HG03108 (cell line): ENCODE measurements around the gene CRYBB2.
"Not testable (repeated sequence)": the region's sequence is repeated elsewhere in the genome, so short reads cannot be mapped to it uniquely, and the experiment has no call there.

Experiments
- ATAC-seq: cut with Tn5 transposase; IDR thresholded peaks from one replicate; pipeline ENCODE4 v1.9.1; 2021; ENCODE audit warnings: moderate library complexity; ENCODE audit not compliant: unreplicated experiment

The CRYBB2 gene, protein sequence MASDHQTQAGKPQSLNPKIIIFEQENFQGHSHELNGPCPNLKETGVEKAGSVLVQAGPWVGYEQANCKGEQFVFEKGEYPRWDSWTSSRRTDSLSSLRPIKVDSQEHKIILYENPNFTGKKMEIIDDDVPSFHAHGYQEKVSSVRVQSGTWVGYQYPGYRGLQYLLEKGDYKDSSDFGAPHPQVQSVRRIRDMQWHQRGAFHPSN

DNA sequence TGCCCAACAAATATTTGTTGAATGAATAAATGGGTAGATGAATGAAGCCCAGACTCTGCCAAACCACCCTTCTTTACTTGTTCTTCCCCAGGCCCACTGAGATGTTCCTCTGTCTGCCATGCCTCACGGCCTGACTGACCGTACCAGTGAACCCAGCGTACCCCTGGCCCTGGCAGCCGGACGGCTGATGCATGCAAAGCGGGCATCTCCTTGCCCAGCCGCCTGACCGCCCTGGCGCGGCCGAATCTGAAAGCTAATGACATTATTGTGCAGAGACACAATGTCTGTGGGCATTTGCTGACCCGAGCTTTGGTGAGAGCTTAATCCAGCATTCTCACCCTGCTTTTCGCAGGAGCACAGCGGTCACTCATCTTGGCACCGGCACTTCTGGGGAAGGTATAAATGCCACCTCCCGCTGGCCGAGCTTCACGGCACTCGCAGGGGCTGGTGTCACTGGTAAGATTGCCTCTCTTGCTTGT is at the start of gene CRYBB2:
CRYBB2 (plus strand) TSS at position 429 of the 479 bp plus-strand sequence. CDS start 1,791 bp downstream, outside the sequence.
- no peak for ATAC-seq

DNA sequence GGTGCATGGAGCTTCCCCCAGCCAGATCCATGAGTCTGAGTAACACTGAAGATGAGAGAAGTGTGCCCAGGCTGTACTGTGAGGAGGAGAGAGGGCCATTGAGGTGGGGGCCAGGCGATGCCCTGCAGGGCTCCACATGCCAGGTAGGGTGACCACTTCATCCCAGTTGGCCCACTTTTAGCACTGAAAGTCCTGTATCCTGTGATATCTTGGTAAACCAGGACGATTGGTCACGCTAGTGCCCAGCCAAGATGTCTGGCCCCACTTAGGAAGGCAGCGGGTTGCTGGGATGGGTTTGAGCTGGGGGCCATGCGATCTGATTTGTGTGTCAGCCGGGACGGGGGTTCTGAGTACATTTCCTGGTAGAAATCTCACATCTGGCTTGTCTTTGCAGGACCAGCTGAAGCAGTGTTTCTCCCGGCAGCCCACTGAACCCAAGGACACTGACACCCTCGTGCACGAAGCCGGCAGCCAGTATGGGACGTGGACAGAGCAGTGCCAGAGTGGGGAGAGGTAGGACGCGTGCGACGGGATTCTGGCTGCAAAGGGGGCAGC is 48.9 kb upstream of the CRYBB2 start:
- no peak for ATAC-seq

DNA sequence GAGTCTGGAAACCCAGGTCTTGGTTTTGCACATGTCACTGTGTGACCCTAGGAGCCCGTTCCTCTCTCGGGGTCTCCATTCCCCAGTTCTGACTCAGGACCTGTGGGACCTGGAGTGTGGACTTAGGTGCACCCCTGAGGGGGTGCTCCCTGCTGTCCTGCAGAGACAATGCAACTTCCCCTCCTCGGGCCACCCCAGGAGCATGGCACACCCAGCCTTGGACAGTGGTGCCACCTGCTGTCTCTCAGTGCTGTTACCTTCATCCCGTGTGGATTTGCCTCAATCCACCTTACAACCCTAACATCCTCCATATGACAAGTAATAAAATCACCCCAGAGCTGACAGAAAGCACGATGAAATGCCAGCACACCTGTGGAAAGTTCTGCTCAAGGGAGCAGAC is 47.3 kb upstream of the CRYBB2 start:
- ATAC-seq: no peak

DNA sequence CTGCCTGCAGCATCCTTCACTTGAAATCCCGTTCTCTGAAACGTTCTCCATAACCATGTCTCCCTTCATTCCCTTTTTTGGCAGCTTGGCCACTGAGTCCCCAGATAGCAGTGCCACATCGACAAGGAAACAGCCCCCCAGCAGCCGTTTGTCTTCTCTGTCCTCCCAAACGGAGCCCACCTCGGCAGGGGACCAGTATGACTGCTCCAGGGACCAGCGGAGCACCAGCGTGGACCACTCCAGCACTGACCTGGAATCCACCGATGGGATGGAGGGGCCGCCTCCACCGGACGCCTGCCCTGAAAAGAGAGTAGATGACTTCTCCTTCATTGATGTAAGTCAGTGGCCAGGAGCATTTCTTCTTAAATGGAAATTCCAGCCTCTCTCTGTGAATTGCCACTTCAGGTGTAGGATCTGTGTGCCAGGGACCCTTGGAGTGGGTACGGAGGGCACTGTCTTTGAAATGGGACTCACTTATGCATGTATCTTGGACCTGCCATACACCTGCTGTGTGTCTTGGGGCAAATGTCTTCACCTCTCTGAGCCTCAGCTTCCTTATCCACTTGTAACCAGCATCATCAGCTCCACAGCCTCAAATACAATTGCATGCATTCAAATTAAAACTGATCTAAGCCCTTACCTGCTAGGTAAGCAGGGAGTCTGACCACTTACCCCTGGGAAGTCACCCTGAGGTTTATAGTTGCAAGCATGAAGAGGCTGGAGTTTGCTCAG is 45.1 kb upstream of the CRYBB2 start:
- no peak for ATAC-seq

DNA sequence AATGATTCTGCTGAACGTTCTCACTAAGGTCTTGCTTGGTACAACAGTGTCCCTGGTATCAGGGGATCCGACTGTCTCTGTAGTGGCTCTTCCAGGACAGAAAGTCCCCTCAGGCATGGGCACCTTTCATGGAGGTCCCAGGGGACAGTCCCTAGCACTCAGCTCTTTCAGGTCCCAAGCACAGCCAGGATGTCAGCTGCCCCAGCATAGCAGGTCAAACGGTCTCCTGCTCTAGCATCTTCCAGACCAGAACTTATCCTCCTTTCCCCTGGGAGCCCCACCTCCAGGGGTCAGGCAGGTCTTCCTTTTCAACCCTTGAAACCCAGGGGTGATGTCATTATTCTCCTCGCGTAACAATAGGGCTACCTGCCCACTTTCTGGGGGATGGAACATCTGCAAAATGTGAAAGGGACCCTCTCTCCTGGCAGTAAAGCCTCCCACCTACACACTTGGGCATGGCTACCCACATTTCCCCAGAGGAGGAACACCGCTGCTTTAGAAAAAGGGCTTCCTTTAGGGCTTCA is 44.5 kb upstream of the CRYBB2 start:
- ATAC-seq: no peak

DNA sequence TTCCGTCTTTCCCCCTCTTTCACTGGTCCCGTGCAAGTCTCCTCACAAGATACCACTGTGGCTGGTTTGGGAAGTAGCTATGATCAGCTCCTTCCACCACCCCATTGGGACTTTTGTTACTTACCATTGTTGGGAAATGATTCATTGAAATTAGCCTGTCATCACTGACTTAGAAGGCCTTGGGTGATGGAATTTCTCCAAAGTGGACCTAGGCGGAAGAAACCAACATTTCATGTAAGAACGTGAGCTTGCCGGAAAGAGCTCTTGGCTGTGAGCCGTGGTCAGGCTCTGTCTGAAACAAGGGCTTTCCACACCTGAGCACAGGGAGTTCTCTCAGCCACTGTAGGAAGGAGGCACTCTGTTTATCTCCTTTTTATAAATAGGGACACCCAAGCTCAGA is 43.3 kb upstream of the CRYBB2 start:
- no peak for ATAC-seq

DNA sequence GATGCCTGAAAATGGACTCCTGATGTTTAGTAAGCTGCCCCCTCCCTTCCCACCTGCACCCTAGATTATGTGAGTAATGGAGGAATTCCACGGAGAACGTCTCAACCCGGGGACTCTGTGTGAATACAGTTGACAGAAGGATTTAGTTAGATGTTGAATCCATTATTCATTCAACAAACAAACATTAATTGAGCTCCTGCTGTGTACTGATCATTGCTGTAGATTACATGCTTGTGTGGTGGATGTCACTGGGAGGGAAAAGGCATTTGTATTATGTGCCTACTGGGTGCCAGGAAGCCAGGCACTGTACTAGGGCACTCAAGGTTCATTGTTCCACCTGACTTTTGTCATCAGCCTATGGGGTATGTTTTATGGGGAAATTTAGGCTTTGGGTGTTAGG is 42.6 kb upstream of the CRYBB2 start:
- ATAC-seq: no peak

DNA sequence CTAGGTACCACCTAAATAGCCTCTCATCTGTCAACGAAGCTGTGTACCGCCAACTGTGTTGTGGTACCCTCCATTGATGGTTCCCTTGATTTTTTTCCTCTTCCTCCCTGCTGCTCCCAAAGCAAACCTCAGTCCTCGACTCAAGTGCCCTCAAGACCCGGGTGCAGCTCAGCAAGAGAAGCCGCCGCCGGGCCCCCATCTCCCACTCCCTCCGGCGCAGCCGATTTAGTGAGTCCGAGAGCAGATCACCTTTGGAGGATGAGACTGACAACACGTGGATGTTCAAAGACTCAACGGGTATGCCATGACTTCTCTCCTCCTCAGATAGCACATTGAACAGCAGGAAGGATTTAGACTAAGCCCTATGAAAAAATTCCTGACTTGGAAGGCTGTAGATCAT is 42.2 kb upstream of the CRYBB2 start:
- no peak for ATAC-seq

DNA sequence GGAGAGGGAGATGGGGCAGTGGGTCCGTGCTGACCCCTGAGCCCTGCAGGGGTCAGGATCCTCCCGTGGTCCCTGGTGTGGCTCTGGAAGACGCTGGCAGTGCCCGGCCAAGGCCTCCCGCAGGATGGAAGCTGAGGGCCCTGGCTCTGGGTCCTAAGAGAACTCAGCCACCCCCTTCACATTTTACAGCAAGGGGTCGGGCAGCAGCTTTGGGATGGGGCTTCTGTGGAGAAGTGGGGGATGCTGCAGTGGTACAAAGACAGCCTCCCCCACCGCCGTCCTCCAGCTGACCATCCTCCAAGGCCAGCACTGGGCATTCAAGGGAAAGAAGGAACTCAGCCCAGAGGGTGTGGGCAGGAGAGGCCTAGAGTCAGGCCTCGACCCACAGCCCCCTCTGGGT is 41.5 kb upstream of the CRYBB2 start:
- no peak for ATAC-seq

DNA sequence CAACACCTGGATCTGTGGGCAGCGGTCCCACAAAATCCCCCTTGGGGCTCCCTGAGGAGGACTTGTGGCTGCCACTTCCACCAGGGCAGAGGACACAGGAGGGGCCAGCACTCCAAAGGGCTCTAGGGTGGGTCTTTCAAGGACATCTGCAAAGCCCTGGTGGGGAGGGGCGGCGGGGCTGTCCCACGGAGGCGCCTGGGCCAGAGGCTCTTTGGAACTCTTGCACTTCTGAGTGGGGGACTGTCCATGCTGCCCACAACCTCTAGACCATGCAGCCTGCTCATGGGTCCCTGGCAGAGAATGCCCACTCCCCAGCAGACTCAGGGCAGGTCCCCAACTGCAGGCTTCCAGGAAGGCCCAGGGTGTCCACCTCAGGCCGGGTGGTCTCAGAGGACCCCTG is 41.1 kb upstream of the CRYBB2 start:
- not testable (repeated sequence) for ATAC-seq

DNA sequence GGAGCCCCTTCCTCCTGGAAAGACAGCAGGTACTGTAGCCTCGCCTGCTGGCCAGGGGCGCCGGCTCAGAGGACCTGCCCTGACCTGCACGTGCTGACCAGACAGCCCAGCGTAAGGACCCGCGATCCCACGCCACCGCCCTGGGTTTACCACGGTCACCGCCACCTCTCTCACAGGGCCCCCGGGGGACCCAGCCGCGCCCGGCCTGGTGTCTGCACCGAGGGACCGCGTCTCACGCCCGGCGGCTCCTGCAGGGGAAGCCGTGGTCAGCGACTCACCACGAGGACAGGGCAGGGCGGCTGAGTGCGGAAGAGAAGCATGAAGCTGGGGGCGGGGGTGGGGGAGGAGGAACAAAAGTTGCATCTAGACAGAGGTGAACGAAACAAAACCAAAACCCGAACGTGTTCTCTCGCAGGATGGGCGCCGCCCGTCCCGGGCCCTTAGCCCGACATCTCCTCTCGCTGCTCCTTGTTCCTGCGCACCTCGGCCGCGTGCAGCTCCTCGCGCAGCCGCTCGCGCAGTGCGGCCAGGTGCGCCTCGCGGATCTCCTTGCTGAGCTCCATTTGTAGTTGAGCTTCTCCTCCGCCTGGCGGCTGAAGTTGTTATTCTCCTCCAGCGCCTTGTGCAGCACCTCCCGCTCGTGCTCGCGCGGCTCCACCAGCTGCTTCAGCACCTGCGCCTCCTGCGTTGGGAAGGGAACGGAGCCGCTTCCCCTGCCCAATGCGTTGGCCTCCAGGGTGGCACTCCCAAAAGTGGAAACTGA is 40.4 kb upstream of the CRYBB2 start:
- not testable (repeated sequence) for ATAC-seq

DNA sequence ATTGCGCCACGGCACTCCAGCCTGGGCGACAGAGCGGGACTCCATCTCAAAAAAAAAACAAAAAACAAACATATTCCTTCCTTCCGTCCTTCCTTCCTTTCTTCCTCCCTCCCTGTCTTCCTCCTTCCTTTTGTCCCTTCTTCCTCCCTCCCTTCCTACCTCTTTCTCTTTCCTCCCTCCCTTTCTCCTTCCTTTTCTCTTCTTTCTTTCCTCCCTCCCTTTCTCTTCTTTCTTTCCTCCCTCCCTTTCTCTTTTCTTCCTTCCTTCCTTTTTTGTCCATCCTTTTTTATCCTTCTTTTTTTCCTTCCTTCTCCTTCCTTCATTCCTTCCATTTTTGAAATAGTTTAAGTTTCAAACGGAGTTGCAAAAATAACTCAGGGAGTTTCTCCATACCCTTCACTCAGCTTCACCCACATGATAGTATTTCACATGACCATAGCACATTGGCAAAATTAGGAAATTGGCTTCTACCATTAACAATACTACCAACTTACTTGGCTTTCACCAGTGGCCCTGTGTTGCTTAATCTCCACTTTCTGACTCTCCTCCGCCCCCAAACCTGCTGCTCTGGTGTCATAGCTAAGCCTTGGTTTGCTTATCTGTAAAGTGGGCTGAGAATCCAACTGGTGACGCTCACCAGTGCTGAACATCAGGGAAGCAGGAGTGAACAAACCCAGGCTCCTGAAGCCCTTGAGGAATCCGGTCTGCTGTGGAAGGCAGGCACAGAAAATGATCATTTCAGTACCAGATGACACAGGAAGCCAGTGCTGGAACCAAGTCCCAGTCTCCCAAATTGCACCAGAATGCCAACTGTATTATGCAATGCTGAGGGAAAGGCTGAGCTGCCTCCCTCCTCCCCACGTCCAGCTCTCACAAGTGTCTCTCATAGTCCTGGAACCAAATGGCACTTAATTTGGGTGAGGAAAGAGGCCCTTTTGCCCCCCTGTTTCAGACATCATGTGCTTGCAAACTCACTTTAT is 37.0 kb upstream of the CRYBB2 start:
- ATAC-seq: no peak

DNA sequence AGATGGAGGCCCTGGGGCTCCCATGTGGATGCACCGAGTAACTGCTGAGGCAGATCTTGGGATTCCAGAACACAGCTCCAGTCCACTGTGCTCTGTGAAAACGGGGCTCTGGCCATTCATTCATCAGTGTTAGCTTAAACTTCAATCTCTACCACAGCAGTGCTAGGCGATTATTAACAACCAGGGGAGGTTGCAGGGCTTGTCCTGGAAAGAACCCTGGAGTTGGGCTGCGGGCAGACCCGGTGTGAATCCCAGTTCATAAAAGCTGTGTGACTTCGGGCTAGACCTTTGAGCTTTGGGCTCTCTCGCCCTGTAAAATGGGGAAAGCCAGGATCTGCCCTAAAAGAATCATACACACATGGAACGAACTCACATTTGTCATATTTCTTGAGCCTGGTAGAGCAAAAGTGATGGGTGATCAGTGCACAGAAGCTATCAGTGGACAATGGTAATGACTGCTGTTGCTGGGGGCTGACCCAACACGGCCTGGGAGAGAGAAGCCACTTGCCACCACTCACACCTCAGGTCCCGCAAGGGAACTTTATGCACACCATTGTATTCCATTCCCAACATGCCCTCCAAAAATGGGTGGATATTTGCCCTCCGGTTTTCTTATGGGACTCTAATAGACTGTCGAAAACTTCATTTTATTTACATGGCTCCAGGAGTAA is 35.4 kb upstream of the CRYBB2 start:
- no peak for ATAC-seq

DNA sequence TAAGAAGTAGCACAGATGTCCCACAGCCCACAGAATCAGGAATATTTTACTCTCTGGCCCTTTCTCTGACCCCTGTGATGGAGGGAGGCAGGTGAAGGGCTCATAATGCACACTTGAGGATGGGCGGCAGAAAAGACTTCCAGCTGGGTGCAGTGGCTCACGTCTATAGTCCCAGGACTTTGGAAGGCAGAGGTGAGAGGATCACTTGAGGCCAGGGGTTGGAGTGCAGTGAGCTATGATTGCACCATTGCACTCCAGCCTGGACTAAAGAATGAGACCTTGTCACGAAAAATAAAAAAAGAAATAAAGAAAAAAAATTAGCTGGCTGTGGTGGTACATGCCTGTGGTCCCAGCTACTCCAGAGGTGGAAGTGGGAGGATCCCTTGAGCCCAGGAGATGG is 33.3 kb upstream of the CRYBB2 start:
- ATAC-seq: no peak

DNA sequence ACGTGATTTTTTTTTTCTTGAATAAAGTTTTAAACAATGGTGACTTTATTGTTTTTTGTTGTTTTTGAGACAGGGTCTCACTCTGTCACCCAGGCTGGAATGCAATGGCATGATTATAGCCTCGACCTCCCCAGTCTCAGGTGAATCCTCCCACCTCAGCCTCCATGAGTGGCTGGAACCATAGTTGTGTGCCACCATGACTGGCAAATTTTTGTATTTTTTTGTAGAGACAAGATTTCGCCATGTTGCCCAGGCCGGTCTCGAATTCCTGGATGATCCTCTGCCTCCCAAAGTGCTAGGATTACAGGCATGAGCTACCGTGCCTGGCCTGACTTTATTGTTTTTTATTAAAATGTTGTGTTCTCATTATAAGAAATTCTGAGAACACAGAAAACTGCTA is 32.0 kb upstream of the CRYBB2 start:
- no peak for ATAC-seq

DNA sequence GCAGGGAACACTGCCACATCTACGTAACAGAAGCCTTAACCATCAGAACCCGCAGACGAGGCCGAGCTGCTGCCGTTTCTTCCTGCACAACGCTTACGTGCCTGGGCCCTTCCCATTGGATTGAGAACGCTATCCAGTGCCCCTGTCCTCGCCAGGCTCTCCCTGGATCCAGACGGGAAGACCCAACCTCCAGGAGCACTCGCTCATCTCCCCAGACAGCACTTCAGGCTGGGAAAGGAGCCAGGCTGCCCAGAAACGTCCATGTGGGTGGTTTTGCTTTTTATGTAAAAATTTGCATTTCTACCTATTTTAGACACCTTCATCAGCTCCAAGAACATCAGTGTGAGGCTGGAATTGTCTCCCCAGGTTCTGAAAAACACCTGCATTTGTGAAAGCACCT is 27.0 kb upstream of the CRYBB2 start:
- no peak for ATAC-seq

DNA sequence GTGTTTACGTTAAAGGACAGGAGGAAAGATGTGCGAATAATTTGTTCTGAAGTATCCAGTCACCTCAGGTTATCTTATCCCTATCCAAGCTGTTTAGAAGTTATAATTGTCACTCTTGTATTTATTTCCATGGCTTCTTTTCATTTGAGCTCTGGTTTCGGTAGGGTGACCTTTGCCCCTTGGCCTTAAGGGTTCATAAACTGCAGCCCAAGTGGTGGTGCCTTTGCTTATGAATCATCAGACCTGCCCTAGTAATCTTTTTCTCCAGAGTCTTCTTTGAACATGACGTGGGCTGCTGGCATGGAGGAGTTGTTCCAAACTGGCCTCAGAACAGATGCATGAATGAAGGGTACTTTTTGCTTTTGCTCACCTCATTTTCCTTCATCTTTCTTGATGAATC is 26.3 kb upstream of the CRYBB2 start:
- no peak for ATAC-seq

DNA sequence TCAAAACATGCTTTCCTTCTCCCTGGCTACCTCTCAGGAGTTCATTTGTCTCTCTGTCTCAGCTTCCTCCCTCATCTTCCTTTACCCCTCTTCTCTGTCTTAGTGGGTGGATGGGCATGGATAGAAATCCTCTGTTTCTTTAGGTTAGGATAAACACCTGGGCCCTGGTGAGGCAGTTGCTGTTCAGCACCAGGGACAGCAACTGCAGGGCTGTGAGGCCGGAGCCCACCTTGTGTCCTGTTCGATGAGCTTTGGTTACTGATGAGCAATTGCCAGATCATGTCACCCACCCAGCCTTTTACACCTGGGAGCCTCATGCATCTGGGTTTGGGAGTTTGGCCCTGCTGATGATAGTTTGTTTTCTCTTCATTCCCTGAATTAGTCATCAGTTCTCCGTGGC is 25.9 kb upstream of the CRYBB2 start:
- no peak for ATAC-seq

DNA sequence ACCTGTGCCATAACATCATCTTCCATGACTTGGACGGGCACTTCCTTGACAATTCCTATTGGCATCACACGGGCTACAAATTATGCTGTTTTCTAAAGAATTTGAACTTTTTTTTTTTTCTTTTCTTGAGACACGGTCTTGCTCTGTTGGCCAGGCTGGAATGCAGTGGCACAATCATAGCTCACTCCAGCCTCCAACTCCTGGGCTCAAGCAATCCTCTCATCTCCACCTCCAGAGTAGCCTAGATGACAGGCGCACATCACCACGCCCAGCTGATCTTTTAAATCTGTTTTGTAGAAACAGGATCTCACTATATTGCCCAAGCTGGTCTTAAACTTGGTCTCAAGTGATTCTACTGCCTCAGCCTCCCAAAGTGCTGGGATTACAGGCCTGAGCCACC is 23.1 kb upstream of the CRYBB2 start:
- ATAC-seq: no peak

DNA sequence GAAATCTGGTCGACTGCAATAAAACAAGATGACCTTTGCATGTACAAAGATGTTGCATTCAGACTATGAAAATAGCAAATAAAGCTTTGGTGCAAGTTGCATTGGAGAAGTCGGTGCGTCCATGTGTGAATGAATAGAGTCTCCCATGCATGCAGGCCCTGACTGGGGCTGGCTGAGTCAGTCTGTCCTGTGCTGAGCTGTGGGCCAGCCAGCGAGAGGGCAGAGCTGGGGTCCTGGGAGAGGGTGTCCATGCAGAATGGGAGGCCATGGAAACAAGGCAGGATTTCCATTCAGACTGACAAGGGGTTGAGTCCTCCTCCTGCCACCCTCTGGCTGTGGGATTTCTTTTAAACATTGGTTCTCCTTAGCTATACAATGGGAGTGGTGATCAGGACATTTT is 22.1 kb upstream of the CRYBB2 start:
- ATAC-seq: no peak
